AG09309 (cell line): ENCODE measurements around the gene CCNK.

Experiments used
- DNase-seq: peaks from one replicate; pipeline ENCODE4 v3.0.0-alpha.2; 2010; ENCODE audit warnings: low read depth
- H3K4me3 ChIP-seq: 2 replicates; pipeline ENCODE4 v1.5.1; 2011; ENCODE audit warnings: mild to moderate bottlenecking, low read depth, low read length, moderate library complexity; ENCODE audit not compliant: control insufficient read depth
- TF ChIP-seq, protein P1 (sequence below): IDR thresholded peaks from 2 replicates; pipeline ENCODE4 v1.5.1; 2011; ENCODE audit warnings: mild to moderate bottlenecking, low read depth, low read length, inconsistent platforms; ENCODE audit not compliant: insufficient read depth, control insufficient read depth; ENCODE audit errors: missing control alignments

The CCNK gene

GRCh38 chr14:99476864-99477263, 4.3 kb upstream of the CCNK start:
- TF ChIP-seq, protein P1, sequence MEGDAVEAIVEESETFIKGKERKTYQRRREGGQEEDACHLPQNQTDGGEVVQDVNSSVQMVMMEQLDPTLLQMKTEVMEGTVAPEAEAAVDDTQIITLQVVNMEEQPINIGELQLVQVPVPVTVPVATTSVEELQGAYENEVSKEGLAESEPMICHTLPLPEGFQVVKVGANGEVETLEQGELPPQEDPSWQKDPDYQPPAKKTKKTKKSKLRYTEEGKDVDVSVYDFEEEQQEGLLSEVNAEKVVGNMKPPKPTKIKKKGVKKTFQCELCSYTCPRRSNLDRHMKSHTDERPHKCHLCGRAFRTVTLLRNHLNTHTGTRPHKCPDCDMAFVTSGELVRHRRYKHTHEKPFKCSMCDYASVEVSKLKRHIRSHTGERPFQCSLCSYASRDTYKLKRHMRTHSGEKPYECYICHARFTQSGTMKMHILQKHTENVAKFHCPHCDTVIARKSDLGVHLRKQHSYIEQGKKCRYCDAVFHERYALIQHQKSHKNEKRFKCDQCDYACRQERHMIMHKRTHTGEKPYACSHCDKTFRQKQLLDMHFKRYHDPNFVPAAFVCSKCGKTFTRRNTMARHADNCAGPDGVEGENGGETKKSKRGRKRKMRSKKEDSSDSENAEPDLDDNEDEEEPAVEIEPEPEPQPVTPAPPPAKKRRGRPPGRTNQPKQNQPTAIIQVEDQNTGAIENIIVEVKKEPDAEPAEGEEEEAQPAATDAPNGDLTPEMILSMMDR, result no peak
- no peak overlapping the region for H3K4me3 ChIP-seq
- DNase-seq, result no peak

DNA sequence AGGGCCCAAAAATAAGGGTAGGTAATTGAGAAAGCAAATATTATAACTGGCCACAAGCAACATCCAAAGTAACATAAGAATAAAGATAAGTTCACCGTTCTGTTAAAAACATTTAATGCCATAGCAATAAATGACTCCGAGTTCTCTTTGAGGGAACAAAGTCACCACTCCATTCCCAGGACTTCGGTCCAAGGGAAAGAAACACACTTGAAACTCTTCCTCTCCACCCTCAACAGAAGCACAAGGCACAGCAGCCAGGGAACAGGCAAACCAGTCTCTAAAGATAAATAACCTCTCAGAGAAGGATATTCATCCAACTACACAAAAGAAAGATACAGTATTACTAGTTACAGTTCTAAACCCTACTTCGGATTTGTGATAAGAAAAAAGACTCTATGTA, 3.1 kb upstream of the CCNK start:
- TF ChIP-seq, protein P1, result no peak
- H3K4me3 ChIP-seq, result no peak overlapping the region
- DNase-seq, result no peak

DNA sequence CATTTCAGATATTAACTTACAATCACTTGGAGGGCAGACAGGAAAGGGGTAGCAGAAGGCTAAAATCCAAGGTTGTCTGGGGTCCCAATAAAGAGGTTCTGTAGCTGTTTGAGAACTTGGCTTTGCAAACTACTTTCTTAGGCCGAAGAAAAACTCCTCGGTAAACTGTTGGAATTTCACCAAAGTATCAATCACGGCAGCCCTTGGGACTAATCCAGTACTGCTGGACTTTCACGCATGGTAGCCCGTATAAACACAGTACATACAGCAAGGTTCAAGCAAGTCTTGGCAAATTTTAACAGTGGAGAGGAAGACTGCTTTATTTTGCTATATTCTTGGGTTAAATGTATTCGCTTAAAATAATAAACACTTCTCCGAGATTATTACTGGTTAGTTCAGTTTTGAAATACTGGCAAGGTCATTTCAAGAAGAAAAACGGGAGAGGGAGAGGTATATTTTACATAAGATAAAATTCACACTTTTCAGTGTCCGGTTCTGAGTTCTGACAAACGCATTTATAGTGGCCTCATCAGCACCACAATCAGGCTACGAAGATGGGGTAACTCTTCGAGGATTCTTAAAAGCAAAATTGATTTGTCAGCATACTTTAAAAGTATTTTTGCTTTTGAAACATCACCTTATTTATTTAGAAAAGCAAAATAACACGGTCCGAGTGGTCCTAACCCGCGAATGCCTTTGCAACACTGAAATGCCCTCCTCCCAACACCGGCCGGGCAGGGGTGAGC, 1.9 kb upstream of the CCNK start:
- no peak for DNase-seq
- TF ChIP-seq, protein P1, result no peak
- H3K4me3 ChIP-seq, result peak overlapping the region; percentile 78

GRCh38 chr14:99479906-99480869, 1.0 kb upstream of the CCNK start, which contains the start of gene SETD3:
Gene SETD3, minus strand, starts transcription at chr14:99480859. Its CDS starts 15,054 bp downstream, at chr14:99465805.
- peak within 1 kb of the TSS; percentile 99 for H3K4me3 ChIP-seq
- TF ChIP-seq, protein P1, result peak; percentile 23
- DNase-seq, result peak; percentile 24

DNA sequence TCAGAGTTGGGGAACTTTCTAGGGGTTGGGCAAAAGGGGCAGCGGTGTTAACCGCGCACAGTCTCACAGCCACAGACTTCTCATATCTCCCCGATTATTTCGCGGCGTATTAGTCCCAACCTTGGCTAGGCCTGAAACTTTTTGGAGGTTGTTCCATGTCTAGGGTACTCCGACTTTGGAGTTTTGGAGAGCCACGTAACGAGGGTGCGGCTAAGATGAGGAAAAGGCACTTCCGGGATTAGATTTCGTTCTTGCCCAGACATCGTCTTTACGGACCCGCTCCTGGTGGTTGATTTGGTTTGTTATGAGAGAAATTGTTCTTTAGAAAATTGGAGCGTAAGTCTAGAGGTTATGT, 513 bp downstream of the CCNK start:
- no peak for DNase-seq
- peak overlapping the region; percentile 99 for H3K4me3 ChIP-seq
- TF ChIP-seq, protein P1, result no peak

- no peak overlapping the region for H3K4me3 ChIP-seq
- TF ChIP-seq, protein P1, result no peak
- DNase-seq, result no peak
These were observed 2.9 kb downstream of the CCNK start for GRCh38 chr14:99484106-99484505.
